ENCODE measurements around the gene ZNF609.
"Not testable (repeated sequence)": the region's sequence is repeated elsewhere in the genome, so short reads cannot be mapped to it uniquely, and the experiment has no call there.

Gene ZNF609

GRCh38 chr15:64580696-64581407 lies 120.5 kb downstream of the ZNF609 start:
- no peak for DNase-seq (ENCODE audit: low read depth, low spot score)

- no peak for DNase-seq (ENCODE audit: low read depth, low spot score)
Observed at GRCh38 chr15:64581408-64581761, 121.0 kb downstream of the ZNF609 start.

GRCh38 chr15:64582202-64582601 lies 121.8 kb downstream of the ZNF609 start:
- no peak for DNase-seq (ENCODE audit: low read depth, low spot score)

GRCh38 chr15:64583519-64583918 lies 123.1 kb downstream of the ZNF609 start:
- no peak for DNase-seq (ENCODE audit: low read depth, low spot score)

GRCh38 chr15:64583983-64584382 lies 123.6 kb downstream of the ZNF609 start:
- no peak for DNase-seq (ENCODE audit: low read depth, low spot score)

GRCh38 chr15:64586259-64586870 lies 126.0 kb downstream of the ZNF609 start:
- DNase-seq (ENCODE audit: low read depth, low spot score), result no peak

GRCh38 chr15:64586984-64587383 lies 126.6 kb downstream of the ZNF609 start:
- no peak for DNase-seq (ENCODE audit: low read depth, low spot score)

- no peak for DNase-seq (ENCODE audit: low read depth, low spot score)
Observed at GRCh38 chr15:64589435-64590084, 129.2 kb downstream of the ZNF609 start.

GRCh38 chr15:64592845-64593244 lies 132.5 kb downstream of the ZNF609 start:
- not testable (repeated sequence) for DNase-seq (ENCODE audit: low read depth, low spot score)

- DNase-seq (ENCODE audit: low read depth, low spot score), result no peak
Observed at GRCh38 chr15:64596701-64597476, 136.5 kb downstream of the ZNF609 start.

GRCh38 chr15:64597477-64597822 lies 137.1 kb downstream of the ZNF609 start:
- no peak for DNase-seq (ENCODE audit: low read depth, low spot score)

- DNase-seq (ENCODE audit: low read depth, low spot score), result no peak
Observed at GRCh38 chr15:64599226-64599625, 138.8 kb downstream of the ZNF609 start.

- DNase-seq (ENCODE audit: low read depth, low spot score), result no peak
Observed at GRCh38 chr15:64599716-64600115, 139.3 kb downstream of the ZNF609 start.

GRCh38 chr15:64600794-64601193 lies 140.4 kb downstream of the ZNF609 start:
- no peak for DNase-seq (ENCODE audit: low read depth, low spot score)

- DNase-seq (ENCODE audit: low read depth, low spot score), result no peak
Observed at GRCh38 chr15:64604319-64604718, 143.9 kb downstream of the ZNF609 start.

- DNase-seq (ENCODE audit: low read depth, low spot score), result not testable (repeated sequence)
Observed at GRCh38 chr15:64607416-64607815, 147.0 kb downstream of the ZNF609 start.

- DNase-seq (ENCODE audit: low read depth, low spot score), result no peak
Observed at GRCh38 chr15:64610257-64610919, 150.0 kb downstream of the ZNF609 start.

GRCh38 chr15:64611085-64611725 lies 150.8 kb downstream of the ZNF609 start:
- DNase-seq (ENCODE audit: low read depth, low spot score), result no peak

- no peak for DNase-seq (ENCODE audit: low read depth, low spot score)
Observed at GRCh38 chr15:64614519-64614918, 154.1 kb downstream of the ZNF609 start.

GRCh38 chr15:64617727-64618126 lies 157.3 kb downstream of the ZNF609 start:
- no peak for DNase-seq (ENCODE audit: low read depth, low spot score)

- DNase-seq (ENCODE audit: low read depth, low spot score), result no peak
Observed at GRCh38 chr15:64618138-64618537, 157.8 kb downstream of the ZNF609 start.

All from activated naive CD8-positive, alpha-beta T cell treated with anti-CD3 and anti-CD28 coated beads, Interleukin-2, amount 50 U/mL, for 16 hours (primary cell).